DMS53 treated with DMSO at 0.1 percent for 48 hours (cell line): ENCODE results near the gene BCO1.

ENCODE experiments used
- DNase-seq: peaks from one replicate; lab custom pipeline; 2025; ENCODE audit not compliant: unreplicated experiment; lab: John Stamatoyannopoulos, UW

Gene BCO1

GRCh38 chr16:81232740-81233367 is 5.6 kb upstream of the BCO1 start:
- no peak for DNase-seq

- DNase-seq: no peak
Observed at GRCh38 chr16:81237282-81237681, 1.2 kb upstream of the BCO1 start.

- no peak for DNase-seq
Observed at GRCh38 chr16:81237942-81238295, 570 bp upstream of the BCO1 start.

GRCh38 chr16:81239367-81240121 is 1.1 kb downstream of the BCO1 start:
- DNase-seq: no peak

- no peak for DNase-seq
Observed at GRCh38 chr16:81241706-81242105, 3.2 kb downstream of the BCO1 start.

GRCh38 chr16:81242977-81243618 is 4.6 kb downstream of the BCO1 start:
- DNase-seq: no peak

- no peak for DNase-seq
Observed at GRCh38 chr16:81243942-81244341, 5.5 kb downstream of the BCO1 start.

GRCh38 chr16:81251871-81252270 is 13.4 kb downstream of the BCO1 start:
- no peak for DNase-seq

GRCh38 chr16:81253141-81253540 is 14.7 kb downstream of the BCO1 start:
- no peak for DNase-seq

- no peak for DNase-seq
Observed at GRCh38 chr16:81254922-81255526, 16.5 kb downstream of the BCO1 start.

GRCh38 chr16:81259916-81260315 is 21.4 kb downstream of the BCO1 start:
- no peak for DNase-seq

- DNase-seq: no peak
Observed at GRCh38 chr16:81261049-81261648, 22.7 kb downstream of the BCO1 start.

GRCh38 chr16:81263470-81264220 is 25.2 kb downstream of the BCO1 start:
- no peak for DNase-seq

GRCh38 chr16:81264386-81264785 is 25.9 kb downstream of the BCO1 start:
- no peak for DNase-seq

- no peak for DNase-seq
Observed at GRCh38 chr16:81265052-81265451, 26.6 kb downstream of the BCO1 start.

GRCh38 chr16:81265658-81266451 is 27.4 kb downstream of the BCO1 start:
- DNase-seq: no peak

- DNase-seq: no peak
Observed at GRCh38 chr16:81266680-81267095, 28.2 kb downstream of the BCO1 start.

- no peak for DNase-seq
Observed at GRCh38 chr16:81268509-81268908, 30.0 kb downstream of the BCO1 start.

- no peak for DNase-seq
Observed at GRCh38 chr16:81273223-81273950, 34.9 kb downstream of the BCO1 start.
